Left ventricle myocardium inferior (tissue), 1 donor: ENCODE measurements around the gene DHDH. TPM values are rescaled to one million over a fixed set of nuclear protein-coding genes. Genes with fewer than 3 reads are reported as not detected.
A peak's percentile ranks its signal among the peaks of the same experiment; 100 is the strongest.

Experiments
- DNase-seq: peaks from one replicate; pipeline ENCODE4 v3.0.0-alpha.2; 2020
- H3K27ac ChIP-seq: fragments of 200-600 bp; replicated peaks from 2 replicates; pipeline ENCODE4 v1.8.0; 2021
- H3K27me3 ChIP-seq: fragments of 200-600 bp; 2 replicates; pipeline ENCODE4 v1.8.0; 2021; ENCODE audit warnings: low read depth
- H3K36me3 ChIP-seq: fragments of 200-600 bp; 2 replicates; pipeline ENCODE4 v1.8.0; 2021
- H3K4me1 ChIP-seq: fragments of 200-600 bp; 2 replicates; pipeline ENCODE4 v1.8.0; 2021
- H3K4me3 ChIP-seq: fragments of 200-600 bp; 2 replicates; pipeline ENCODE4 v1.8.0; 2021; ENCODE audit warnings: mild to moderate bottlenecking, moderate library complexity
- H3K9me3 ChIP-seq: fragments of 200-600 bp; replicated peaks from 2 replicates; pipeline ENCODE4 v1.8.0; 2021
- intact Hi-C: fragments of 100-400 bp; cut with micrococcal nuclease; formaldehyde crosslinking; loops from one replicate; pipeline ENCODE4 v1.11.0; 2022
- total RNA-seq: library from RNA; stranded (reverse); fragmentation: NEBNext Ultra II Directional; extraction: Animal tissue kit (Norgen Biotek cat#: 25700); gene quantifications from one replicate; pipeline ENCODE4 v1.2.1, GENCODE V29; 2021
- TF ChIP-seq, protein P1 (sequence below): fragments of 200-600 bp; IDR thresholded peaks from 2 replicates; pipeline ENCODE4 v1.8.0; 2021; ENCODE audit warnings: antibody characterized with exemption, mild to moderate bottlenecking, borderline replicate concordance
- donor health status: DM: no; HTN: yes; CAD: no; lungs with severe emphysema.

Gene DHDH
- total RNA-seq, 1 donor from 2014 or later: not detected

DNA sequence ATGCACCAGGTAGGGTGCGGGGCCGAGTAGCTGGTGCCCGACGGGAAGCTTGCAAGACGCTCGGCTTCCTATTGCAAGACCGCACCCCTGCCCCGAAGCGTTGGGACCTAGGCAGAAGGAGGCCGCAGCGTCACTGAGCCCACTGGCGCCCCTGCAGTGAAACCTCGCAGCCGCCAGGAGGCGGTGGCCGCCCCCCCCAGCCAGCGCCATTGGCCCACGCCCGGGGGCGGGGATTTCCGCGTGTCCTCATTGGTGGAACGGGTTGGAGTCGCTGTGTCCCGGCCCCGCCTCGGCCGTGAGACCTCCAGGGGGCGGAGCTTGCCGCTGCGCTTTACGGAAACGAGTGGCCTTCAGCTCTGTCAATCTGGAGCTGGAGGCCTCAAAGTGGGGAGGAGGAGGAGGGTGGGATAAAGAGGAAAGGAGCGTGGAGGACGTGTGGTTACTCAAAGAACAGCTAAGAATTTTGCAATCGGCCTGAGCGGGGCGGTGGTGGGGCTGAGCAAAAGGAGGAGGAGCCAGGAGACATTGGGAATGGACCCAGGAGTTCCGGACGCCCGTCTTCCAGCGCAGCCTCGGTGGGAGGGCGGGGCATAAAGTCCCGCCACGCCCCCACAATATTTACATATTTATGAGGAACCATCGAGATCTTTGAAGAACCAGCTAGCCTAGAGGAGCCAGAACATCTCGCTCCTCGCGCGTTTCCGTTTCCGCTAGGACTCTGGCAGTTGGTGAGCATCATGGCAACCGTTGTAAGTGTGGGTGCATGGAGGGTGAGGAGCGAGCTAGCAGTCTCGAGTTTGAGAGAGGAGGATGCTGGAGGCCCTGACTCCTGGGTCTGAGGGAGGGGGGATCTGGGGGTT, 59.9 kb downstream of the DHDH start, which contains the start of the genes GYS1 and RUVBL2:
TSS of gene GYS1 (minus strand) at position 135 of the 860 bp plus-strand sequence. CDS start 197 bp downstream, outside the sequence.
TSS of gene RUVBL2 (plus strand) at position 713 of the 860 bp plus-strand sequence. CDS start at position 738, 25 bp downstream.
- Histone ChIP-seq H3K4me3 (peak within 1 kb of the TSS; percentile 72), H3K36me3 (peaks cover 10% of the 10 kb centered on the region), H3K9me3 (no peaks in the 10 kb centered on the region), H3K27ac (peak within 1 kb of the TSS; percentile 91), H3K27me3 (no peaks in the 10 kb centered on the region), H3K4me1 (peaks cover 59% of the 10 kb centered on the region)
- DNase-seq: peak; percentile 100
- intact Hi-C loops: no loop called here
- TF ChIP-seq, protein P1, sequence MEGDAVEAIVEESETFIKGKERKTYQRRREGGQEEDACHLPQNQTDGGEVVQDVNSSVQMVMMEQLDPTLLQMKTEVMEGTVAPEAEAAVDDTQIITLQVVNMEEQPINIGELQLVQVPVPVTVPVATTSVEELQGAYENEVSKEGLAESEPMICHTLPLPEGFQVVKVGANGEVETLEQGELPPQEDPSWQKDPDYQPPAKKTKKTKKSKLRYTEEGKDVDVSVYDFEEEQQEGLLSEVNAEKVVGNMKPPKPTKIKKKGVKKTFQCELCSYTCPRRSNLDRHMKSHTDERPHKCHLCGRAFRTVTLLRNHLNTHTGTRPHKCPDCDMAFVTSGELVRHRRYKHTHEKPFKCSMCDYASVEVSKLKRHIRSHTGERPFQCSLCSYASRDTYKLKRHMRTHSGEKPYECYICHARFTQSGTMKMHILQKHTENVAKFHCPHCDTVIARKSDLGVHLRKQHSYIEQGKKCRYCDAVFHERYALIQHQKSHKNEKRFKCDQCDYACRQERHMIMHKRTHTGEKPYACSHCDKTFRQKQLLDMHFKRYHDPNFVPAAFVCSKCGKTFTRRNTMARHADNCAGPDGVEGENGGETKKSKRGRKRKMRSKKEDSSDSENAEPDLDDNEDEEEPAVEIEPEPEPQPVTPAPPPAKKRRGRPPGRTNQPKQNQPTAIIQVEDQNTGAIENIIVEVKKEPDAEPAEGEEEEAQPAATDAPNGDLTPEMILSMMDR: peak; percentile 99

- peak overlapping the region; percentile 72 for H3K4me3 ChIP-seq
- H3K27me3 ChIP-seq: no peaks in the 10 kb centered on the region
- TF ChIP-seq, protein P1: no peak
- intact Hi-C loops: no loop called here
- H3K36me3 ChIP-seq: peaks cover 4% of the 10 kb centered on the region
- H3K4me1 ChIP-seq: peaks cover 57% of the 10 kb centered on the region
- no peak for DNase-seq
- H3K27ac ChIP-seq: peak overlapping the region; percentile 91
- H3K9me3 ChIP-seq: no peaks in the 10 kb centered on the region
Measured at GRCh38 chr19:48994035-48994386, 60.5 kb downstream of the DHDH start.

Other genes with a start within 250 kb of the DHDH start
- gene FUT2, start 237.7 kb upstream of the DHDH start, total RNA-seq: not detected
- 1.8 TPM for gene MAMSTR, start 214.0 kb upstream of the DHDH start, total RNA-seq
- 13.9 TPM for gene RASIP1, start 193.1 kb upstream of the DHDH start, total RNA-seq
- gene IZUMO1, start 186.8 kb upstream of the DHDH start, total RNA-seq: 0.60 TPM
- 1.8 TPM for gene FUT1, start 181.1 kb upstream of the DHDH start, total RNA-seq
- gene FGF21, start 178.2 kb upstream of the DHDH start, total RNA-seq: not detected
- gene BCAT2, start 122.7 kb upstream of the DHDH start, total RNA-seq: 70.8 TPM
- gene HSD17B14, start 97.2 kb upstream of the DHDH start, total RNA-seq: 1.8 TPM
- gene PLEKHA4, start 65.1 kb upstream of the DHDH start, total RNA-seq: 24.7 TPM
- 76.4 TPM for gene PPP1R15A, start 61.3 kb upstream of the DHDH start, total RNA-seq
- gene TULP2, start 35.0 kb upstream of the DHDH start, total RNA-seq: 0.55 TPM
- gene NUCB1, start 33.4 kb upstream of the DHDH start, total RNA-seq: 221 TPM
- 25.5 TPM for gene BAX, start 21.2 kb downstream of the DHDH start, total RNA-seq
- gene FTL, start 31.6 kb downstream of the DHDH start, total RNA-seq: 834 TPM
- gene GYS1, start 59.6 kb downstream of the DHDH start, total RNA-seq: 138 TPM
- gene RUVBL2, start 60.2 kb downstream of the DHDH start, total RNA-seq: 44.4 TPM
- gene LHB, start 83.4 kb downstream of the DHDH start, total RNA-seq: not detected
- gene CGB3, start 90.6 kb downstream of the DHDH start, total RNA-seq: not detected
- not detected for gene CGB2, start 98.2 kb downstream of the DHDH start, total RNA-seq
- gene CGB1, start 103.2 kb downstream of the DHDH start, total RNA-seq: not detected
- not detected for gene CGB5, start 110.1 kb downstream of the DHDH start, total RNA-seq
- not detected for gene CGB8, start 115.4 kb downstream of the DHDH start, total RNA-seq
- gene CGB7, start 124.0 kb downstream of the DHDH start, total RNA-seq: not detected
- not detected for gene NTF4, start 131.1 kb downstream of the DHDH start, total RNA-seq
- gene KCNA7, start 139.0 kb downstream of the DHDH start, total RNA-seq: 0.66 TPM
- gene SNRNP70, start 151.8 kb downstream of the DHDH start, total RNA-seq: 115 TPM
- gene LIN7B, start 180.7 kb downstream of the DHDH start, total RNA-seq: 23.4 TPM
- gene C19orf73, start 185.4 kb downstream of the DHDH start, total RNA-seq: 1.6 TPM
- 5.7 TPM for gene PPFIA3, start 185.8 kb downstream of the DHDH start, total RNA-seq
- 1,040 TPM for gene HRC, start 221.7 kb downstream of the DHDH start, total RNA-seq
- 31.5 TPM for gene TRPM4, start 224.1 kb downstream of the DHDH start, total RNA-seq